Kidney glomerular epithelial cell (primary cell): Measurements from ENCODE around the gene MORC4.

ENCODE experiments used
- DNase-seq: peaks from one replicate; lab custom pipeline; 2025; lab: John Stamatoyannopoulos, UW

Gene MORC4

DNA sequence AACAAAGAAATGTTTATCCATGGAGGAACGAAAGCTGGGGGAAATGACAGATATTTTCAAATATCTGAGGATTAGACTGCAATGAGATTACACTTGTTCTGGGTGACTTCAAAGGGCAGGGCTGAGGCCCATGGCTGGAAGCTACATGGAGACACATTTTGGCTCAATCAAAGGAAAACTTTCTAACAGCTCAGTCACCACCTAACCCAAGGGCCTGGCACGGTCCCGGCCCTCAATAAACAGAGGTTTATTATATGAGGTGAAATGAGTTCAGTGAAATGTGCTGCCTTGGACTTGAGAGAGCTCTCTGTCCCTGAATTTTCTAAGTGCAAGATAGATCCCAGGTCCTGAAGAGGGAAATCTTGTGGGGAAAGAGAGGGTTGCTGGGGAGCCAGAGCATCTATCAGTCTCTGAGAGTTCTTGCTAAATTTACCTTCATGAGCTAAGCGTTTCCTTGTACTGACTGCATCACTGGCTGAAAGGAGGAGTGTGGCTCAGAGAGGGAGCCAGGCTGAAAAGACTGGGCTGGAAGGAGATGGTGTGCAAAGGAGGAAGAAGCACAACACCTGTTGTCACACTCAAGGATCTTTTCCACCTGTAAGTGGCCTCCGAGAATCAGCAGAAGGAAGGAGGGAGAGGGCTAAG is 94.8 kb downstream of the MORC4 start:
- DNase-seq = no peak

DNA sequence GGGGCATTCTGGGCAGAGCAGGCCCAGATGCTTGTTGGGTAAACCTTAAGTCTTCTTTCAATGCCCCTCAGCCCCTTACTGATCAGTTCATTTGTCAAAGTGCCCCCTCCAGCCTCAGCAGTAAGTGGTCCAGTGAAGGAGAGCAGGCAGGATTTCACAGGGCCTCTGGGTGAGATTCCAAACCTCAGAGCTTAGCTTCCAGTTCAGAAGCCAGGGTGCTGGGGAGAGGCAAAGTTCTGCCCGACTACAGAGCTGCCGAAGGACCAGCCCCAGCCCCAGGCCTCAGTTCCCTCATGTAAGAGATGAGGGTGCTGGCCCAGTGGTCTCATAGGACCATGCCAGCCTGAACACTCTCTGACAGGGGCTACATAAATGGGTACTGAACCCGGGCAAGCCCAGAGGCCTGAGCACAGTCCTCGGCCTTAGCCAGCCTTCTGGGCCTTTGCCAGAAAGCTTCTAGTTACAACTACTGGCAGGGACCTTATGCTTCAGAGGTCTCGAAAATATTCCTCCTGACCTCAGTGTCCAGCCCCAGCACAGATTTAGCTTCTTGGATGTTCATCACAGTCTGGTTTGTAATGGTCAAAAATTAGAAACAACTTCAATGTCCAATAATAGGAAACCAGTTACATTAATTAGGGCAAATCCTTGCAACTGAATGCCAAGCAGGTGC is 96.0 kb downstream of the MORC4 start:
- DNase-seq = no peak

DNA sequence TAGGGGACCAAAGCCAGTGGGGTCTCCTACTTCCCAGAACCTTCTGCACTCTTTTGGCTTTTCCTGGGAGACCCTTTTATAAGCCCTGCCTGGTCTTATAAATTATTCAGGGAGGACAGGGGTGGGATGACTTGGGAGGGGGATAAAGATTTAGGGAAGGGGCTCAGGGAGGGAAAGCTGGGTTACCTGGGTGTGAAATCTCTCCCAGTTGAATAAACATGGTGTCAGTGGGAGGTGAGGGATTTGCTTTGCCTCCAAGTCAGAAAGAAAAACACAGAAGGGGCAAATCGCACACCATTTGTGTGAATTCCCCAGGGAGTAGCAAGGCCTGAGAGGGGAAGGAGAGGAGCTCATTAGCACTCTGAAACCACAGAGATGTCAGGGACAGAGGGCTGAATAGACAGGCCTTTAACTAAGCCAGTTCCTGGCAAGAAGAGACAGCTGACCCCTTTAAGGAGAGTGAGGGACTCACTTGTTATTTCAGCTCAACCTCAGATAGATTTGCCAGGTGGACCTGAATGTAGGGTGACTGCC is 96.7 kb downstream of the MORC4 start, which contains the start of gene RIPPLY1:
Gene RIPPLY1 (minus strand): TSS at position 51 of the 534 bp plus-strand sequence. CDS start 54 bp downstream, outside the sequence.
- DNase-seq = no peak

DNA sequence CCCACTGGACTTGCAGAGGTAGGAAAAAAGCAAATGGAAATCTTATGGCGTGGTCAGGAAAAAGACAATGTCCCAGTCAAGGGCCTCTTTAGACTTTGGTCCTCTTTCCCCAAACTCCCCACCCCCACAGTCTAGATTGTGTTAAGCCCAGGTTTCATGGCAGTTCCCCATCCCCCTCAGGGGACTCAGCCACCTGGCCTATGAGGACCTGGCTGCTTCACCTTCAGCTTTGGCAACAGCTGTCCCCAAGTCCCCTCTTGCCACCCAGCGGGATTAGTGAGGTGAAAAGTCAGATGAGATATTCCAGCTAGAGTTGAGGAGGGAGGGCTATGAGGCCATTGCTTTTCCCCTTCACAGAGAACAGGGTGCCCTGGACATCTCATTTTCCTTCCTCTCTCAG is 97.3 kb downstream of the MORC4 start:
- no peak for DNase-seq

DNA sequence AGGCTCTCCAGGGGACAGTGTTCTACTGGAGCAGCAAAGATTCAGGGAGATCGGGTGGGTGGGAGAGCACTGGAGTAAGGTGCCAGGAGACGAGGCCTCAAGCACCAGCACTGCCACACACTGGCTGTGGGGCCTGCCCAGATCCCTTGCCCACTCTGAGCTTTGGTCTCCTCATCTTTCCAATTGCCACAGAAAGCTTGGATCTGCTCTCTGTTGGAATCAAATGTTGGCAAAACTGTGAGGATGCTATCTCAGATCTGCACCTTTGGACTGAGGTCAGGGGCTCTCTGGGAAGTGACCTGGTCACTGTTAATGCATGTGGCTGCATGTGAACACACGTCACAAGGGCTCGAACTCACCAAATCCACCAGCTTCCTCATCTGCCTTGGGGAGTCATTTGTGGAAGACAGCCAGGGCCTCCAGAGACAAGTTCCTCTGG is 98.2 kb downstream of the MORC4 start:
- DNase-seq = no peak

DNA sequence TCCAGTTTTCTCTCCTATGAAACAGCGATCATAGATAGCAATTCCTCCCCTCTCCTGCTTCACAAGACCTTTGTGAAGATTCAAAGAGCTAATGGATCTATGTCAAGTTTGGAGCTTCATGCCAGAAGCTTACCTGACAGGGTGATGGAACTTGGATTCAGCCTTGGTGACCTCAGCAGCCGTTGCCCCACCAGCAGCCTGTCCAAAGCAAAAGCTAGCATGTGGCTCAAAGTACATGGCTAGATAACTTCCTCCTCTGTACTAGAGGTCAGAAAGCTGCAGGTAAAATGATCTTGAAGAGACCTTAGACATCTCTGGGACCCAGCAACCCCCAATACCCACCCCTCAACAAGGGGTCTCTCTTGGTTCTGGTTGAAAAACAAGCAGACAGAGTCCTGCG is 98.7 kb downstream of the MORC4 start:
- DNase-seq = no peak

DNA sequence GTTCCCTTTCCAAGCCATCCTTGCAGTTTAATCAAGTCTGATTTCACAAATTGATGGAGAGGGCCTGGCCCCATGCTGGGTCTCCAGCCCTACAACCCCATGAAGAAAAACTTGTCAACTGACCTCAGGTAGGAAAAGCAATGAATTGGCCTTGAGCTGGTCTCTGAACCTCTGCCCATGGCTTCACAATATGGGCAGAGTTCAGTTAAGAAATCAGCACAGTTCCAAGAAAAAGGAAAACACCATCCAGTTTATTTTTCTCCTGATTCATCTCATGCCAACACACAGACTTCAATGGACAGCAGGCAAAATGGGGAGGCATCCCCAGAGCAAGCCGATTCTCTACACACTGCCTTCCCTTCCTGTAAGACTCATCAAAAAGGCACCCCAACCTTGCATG is 100.2 kb downstream of the MORC4 start:
- DNase-seq = no peak

DNA sequence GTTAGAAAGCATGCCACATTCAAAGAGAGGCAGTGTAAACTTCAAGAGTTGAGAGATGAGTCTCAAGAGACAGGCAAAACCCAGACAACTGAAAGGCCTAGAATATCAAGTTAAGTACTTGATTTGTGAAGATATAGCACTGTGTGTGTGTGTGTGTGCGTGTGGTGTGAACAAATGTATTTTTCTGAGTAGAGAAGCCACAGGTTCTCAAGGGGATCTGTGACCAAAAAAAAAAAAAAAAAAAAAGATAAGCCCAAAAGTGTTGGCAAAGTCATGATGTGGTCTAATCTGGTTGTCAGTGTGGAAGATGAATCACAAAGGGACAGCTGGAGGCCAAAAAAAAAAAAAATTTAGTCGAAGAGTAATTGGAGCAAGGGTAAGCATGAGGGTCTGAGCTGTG is 100.7 kb downstream of the MORC4 start:
- DNase-seq = no peak

DNA sequence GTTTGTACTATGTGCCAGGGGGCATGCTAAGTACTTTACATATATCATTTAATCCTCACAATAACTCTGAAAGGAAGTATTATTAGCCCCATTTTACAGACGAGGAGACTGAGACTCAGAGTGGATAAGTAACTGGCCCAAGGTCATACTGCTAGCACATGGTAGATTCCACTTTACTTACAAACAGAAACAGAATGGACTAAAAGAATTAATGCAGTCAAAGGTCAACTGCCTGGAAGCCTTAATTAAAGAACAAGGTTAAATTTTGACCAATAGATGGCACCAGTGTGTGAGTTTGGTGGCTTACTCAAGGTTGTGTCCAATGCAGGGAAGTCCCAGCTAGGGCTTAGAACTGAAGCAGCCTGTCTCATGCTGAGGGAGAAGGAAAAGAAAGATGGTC is 101.5 kb downstream of the MORC4 start:
- peak; percentile 55 for DNase-seq

DNA sequence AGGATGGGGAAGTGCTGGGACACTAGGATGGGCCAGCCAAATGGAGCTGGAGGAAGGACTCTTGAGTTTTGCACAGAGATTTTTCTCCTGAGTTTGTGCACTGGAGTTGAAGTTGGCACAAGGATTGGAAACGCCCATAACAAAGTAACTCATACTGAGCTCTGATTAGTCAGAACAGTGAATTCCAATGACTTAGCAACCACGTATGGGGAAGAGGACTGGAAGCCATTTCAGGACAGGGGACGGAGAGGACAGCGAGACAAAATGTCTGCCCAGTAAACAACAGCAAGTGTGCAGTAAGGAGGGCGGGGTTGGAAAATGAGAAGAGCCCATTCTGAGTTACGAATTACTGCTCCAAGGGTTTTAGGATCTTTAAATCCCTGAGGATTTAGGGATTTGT is 102.8 kb downstream of the MORC4 start:
- DNase-seq = no peak

DNA sequence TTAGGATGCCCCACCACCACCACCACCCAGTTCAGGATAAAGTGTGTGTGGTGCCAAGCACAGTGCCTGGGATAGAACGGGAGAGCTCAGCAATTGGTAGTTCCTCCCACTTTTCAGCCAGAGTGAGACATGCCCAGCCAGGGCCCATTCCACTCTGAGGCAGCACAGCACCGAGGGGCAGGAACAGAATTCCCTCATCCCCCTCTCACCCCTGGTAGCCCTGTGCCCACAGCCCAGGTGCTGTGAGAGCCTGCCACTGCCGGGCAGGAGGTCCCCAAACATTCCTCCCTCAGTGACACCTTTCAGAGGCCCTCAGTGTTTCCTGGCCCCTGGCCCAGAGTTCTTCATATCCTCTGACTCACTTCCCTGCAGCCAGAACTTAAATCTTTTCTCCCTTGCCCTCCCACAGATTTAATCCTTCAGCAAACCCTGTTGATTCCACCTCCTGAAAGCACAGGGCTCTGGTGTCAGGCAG is 105.0 kb downstream of the MORC4 start:
- DNase-seq = peak; percentile 39

DNA sequence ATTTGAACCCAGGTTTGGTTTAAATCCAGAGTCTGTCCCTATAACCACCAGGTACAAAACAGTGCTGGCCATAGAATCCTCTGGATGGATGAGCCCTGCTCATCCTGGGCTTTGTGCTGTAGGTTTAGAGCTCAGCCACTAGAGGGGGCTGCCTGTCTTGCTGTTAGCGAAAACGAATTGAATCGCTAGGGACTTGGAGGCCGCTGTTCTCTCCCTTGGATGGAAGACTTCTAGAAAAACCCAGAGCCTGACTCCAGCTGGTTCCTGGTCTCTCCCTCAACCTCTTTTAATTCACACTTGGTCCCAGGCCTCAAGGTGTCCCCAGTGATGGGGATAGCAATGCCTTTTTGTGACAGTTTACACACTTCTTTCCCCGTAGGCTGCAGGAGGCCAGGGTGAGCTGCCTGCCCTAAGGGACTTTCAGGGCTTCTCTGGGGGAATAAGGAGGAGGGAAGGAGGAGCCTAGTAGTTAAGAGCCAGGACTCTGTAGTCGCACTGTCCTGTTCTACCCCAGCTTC is 105.6 kb downstream of the MORC4 start:
- peak; percentile 44 for DNase-seq

DNA sequence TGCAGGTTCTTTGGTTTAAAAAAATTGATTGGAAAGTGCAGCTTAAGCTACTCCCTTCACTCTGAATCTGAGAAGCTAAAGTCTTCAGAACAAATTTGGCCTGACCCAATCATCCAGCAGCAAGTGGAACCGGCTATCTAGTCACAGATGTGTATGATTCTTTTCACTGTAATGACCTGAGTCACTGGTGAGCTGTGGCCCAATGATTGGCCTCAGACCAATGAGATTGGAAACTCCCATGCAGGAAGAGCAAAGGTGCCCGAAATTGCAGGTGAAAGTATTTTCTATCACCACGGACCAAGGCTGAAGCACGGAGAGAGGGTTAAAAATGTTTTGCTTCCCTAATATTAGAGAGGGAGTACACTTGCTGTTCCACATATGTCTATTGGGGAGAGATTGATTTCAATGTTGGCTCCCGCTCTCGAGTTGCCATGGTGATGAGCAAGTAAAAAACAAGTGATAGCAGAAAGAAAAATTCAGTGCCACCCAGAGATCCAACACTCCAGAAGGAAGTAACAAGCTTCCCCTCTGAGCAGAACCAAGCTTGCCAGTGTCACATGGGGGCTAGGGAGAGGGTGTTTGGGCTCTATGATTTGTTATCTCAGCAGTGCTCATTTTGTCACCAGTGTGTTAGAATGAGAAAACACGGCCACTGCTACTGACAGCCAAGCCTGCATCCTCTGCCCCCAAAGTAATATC is 108.1 kb downstream of the MORC4 start:
- DNase-seq = no peak
